ENCODE results near the gene ANKS1A. TPM values are rescaled to one million over a fixed set of nuclear protein-coding genes. Genes with fewer than 3 reads are reported as not detected.

ANKS1A gene
- total RNA-seq, 6 experiments from 2014 or later, result 6.7 to 17.4 (median 10.5) TPM

DNA sequence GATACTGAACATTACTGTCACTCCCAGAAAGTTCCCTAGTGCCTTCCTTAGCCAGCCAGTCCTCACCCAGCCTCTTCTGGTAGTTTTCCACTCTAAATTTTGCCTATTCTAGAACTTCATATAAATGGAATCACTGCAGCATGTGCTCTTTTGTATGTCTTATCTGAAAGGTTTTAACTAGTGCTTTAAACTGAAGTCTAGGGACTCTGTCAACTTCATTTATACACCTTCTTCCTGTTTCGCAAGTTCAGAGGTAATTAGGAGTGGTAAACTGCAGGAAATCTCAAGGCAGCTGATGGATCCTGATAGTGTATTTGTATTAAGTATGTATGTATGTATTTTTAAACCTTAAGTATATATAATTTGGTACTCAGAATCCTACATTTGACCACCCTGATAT is 157.8 kb downstream of the ANKS1A start:
- H3K4me3 ChIP-seq, result no peak overlapping the region
- no peaks in the 10 kb centered on the region for H3K9me3 ChIP-seq
- DNase-seq, result no peak
- WGBS (ENCODE audit: insufficient coverage, low coverage, low lambda C conversion rate, missing lambda C conversion rate), result 58% methylated on average over 1 of the region's 1 CpG
- ATAC-seq, result no peak
- no peak for TF ChIP-seq POLR2A (IDR thresholded peaks at IDR 0.05)
- TF ChIP-seq, protein P1, sequence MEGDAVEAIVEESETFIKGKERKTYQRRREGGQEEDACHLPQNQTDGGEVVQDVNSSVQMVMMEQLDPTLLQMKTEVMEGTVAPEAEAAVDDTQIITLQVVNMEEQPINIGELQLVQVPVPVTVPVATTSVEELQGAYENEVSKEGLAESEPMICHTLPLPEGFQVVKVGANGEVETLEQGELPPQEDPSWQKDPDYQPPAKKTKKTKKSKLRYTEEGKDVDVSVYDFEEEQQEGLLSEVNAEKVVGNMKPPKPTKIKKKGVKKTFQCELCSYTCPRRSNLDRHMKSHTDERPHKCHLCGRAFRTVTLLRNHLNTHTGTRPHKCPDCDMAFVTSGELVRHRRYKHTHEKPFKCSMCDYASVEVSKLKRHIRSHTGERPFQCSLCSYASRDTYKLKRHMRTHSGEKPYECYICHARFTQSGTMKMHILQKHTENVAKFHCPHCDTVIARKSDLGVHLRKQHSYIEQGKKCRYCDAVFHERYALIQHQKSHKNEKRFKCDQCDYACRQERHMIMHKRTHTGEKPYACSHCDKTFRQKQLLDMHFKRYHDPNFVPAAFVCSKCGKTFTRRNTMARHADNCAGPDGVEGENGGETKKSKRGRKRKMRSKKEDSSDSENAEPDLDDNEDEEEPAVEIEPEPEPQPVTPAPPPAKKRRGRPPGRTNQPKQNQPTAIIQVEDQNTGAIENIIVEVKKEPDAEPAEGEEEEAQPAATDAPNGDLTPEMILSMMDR (IDR thresholded peaks at IDR 0.05), result no peak
- no peaks in the 10 kb centered on the region for H3K27me3 ChIP-seq
- intact Hi-C loops (cut with DNase I), result no loop called here
- H3K4me1 ChIP-seq, result peaks cover 0 to 19% (median 2%) of the 10 kb centered on the region in 4 donors
- H3K27ac ChIP-seq, result peak overlapping the region; percentile 8 to 74 (median 47)
- peaks cover 0 to 5% (median 0%) of the 10 kb centered on the region in 4 donors for H3K36me3 ChIP-seq

DNA sequence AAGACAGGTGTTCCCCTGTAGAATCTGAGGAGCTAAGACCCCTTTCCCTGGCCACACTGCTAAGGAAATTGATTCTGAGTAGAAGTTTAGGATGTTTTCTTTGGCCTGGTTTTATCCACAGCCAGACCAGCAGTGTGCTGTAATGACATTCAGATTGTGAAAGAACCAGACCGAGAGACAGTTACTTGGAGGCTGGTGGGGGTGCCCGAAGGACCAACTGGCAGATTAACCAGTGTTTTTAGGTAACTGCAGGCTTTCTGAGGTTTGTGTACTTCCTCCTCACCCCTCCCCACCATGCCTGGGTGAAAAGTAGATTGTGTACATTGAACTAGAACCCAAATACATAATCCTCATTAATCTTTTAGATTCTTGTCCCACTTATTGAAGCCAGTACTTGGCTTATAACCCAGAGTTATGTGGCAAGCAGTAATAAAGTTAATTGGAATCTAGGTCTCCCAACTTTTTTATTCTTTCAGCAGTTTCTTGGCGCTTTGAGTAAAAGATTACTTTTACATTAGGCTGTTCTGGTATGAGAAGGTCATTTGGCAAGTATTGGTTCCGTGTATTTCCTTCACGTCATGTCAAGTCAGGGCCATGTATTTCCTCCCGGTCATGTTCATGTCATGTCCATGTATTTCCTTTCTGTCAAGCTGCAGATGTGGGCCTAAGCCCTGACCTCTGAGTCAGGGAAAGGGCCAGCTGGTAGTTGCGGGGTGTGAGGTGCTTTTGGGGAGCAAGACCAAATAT is 158.4 kb downstream of the ANKS1A start:
- H3K27ac ChIP-seq, result peak overlapping the region in 2 of 3 donors; percentile 47 to 74
- H3K36me3 ChIP-seq, result peaks cover 0 to 5% (median 0%) of the 10 kb centered on the region in 4 donors
- intact Hi-C loops (cut with DNase I), result no loop called here
- ATAC-seq (peak in 3 of 4 donors; percentile 19 to 33 (median 33)), DNase-seq (peak in 1 of 3 donors; percentile 27)
- H3K9me3 ChIP-seq, result no peaks in the 10 kb centered on the region
- 37% methylated on average over 7 of the region's 7 CpGs for WGBS (ENCODE audit: insufficient coverage, low coverage, low lambda C conversion rate, missing lambda C conversion rate)
- no peaks in the 10 kb centered on the region for H3K27me3 ChIP-seq
- no peak overlapping the region for H3K4me3 ChIP-seq
- peaks cover 0 to 20% (median 2%) of the 10 kb centered on the region in 4 donors for H3K4me1 ChIP-seq
- TF ChIP-seq POLR2A (IDR thresholded peaks at IDR 0.05), result no peak
- TF ChIP-seq, protein P1 (IDR thresholded peaks at IDR 0.05), result no peak

DNA sequence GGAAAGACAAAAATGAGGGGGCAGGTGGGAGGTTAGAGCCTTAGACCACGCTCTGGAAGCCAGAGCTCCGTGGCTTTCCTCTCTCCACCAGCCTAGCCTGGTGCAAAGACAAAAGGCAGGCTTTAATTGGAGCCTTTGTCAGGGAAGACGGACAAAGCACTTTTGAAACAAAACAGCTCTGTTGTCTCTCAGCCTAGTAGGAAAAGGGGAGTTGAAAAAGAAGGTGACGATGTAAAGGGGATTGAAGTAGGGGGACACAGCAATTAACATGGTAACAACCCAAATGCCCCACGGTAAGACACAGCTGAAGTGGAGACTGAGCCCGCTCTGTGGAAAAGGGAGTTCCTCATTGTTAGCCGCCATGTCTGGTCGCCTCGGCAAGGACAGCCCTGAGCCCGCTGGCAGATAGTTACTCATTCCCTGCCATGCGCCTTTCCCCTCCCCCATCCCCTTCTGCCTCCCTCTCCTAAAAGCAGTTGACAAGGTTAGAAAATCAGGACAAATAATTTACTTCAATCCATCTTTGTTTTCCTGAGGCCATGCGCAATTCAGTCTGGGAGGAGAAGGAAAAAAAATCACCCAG is 159.1 kb downstream of the ANKS1A start:
- 64% methylated on average over 7 of the region's 12 CpGs for WGBS (ENCODE audit: insufficient coverage, low coverage, low lambda C conversion rate, missing lambda C conversion rate)
- no peak for DNase-seq
- TF ChIP-seq, protein P1 (IDR thresholded peaks at IDR 0.05), result no peak
- TF ChIP-seq POLR2A (IDR thresholded peaks at IDR 0.05), result no peak
- Histone ChIP-seq H3K9me3 (no peaks in the 10 kb centered on the region), H3K36me3 (peaks cover 0 to 5% (median 0%) of the 10 kb centered on the region in 4 donors), H3K4me3 (no peak overlapping the region), H3K4me1 (peaks cover 0 to 20% (median 2%) of the 10 kb centered on the region in 4 donors), H3K27ac (peak overlapping the region; percentile 24 to 74 (median 47)), H3K27me3 (no peaks in the 10 kb centered on the region)
- ATAC-seq, result no peak
- intact Hi-C loops (cut with DNase I), result no loop called here

DNA sequence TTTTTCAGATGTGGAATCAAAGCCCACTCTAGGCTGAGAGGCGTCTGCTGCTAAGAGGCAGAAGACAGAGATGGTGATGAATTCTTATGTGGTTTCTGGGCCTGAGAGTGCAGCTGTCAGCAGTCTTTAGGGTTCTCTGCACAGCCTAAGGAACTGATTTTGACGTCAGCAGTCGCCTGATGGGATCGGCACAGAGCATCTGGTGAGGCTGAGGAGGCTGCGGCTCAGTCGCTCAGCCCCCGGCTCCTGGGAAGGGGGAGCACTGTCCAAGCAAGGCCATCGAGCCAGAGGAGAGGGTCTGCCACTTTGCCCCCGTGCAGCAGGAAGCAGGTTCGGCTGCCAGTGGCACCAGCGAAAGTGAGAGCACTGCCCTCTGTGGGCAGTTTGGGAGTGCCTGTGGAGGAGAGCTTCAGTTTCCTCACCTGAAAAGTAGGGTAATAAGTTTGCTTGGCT is 159.6 kb downstream of the ANKS1A start:
- DNase-seq (peak in 1 of 3 donors; percentile 52), ATAC-seq (peak; percentile 25 to 46 (median 30))
- WGBS (ENCODE audit: insufficient coverage, low coverage, low lambda C conversion rate, missing lambda C conversion rate), result 65% methylated on average over 5 of the region's 11 CpGs
- peaks cover 0 to 20% (median 2%) of the 10 kb centered on the region in 4 donors for H3K4me1 ChIP-seq
- peak; percentile 47 for TF ChIP-seq POLR2A (IDR thresholded peaks at IDR 0.05)
- TF ChIP-seq, protein P1 (IDR thresholded peaks at IDR 0.05), result no peak
- no peaks in the 10 kb centered on the region for H3K9me3 ChIP-seq
- peaks cover 0 to 9% (median 0%) of the 10 kb centered on the region in 4 donors for H3K36me3 ChIP-seq
- H3K27me3 ChIP-seq, result no peaks in the 10 kb centered on the region
- intact Hi-C loops (cut with DNase I), result no loop called here
- peak overlapping the region; percentile 24 to 74 (median 47) for H3K27ac ChIP-seq
- H3K4me3 ChIP-seq, result no peak overlapping the region

All from right lobe of liver (tissue), 6 donors.